ENCODE measurements around the gene IL20.
A peak's percentile ranks its signal among the peaks of the same experiment; 100 is the strongest.

DNA sequence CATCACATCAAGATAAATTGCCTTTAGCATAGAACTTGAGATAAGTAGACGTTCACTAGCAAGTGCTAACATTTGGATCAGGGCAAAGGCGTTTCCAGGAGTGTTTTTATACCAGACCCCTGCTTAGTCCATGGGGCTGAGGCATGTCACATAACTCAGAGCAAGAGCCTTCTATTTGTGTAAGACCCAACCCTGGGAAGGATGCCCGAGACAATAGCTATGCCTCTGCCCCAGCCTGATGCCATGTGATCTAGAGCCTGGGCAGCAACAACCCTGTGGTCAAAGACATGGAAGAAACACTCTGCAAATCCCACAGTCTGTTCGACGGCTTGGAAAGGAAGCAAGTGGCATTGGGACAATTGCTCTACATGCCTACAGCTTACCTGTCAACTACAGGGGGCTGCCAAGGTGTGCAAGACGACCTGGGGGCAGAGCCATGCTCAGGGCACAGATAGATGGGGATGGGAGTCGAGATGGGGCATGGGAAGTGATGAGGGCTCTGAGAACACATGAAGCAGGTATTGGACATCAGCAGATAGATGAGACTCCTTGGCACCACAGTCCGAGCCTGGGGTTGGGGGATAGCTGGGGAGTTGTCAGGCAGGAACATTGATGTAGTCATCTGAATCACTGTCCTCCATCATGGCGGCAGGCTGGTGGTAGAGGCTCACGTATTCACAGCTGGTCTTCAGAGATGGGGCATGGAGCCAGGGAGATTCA is 39.2 kb downstream of the IL20 start:
- peak; percentile 38; the same call in 1 of the 2 replicates for TF ChIP-seq POLR2AphosphoS5 (IDR thresholded peaks at IDR 0.05; ENCODE audit: low read depth, low read length)
- TF ChIP-seq SPI1 (IDR thresholded peaks at IDR 0.05; ENCODE audit: low read depth, low read length), result no peak
- no peak for TF ChIP-seq POLR2A (IDR thresholded peaks at IDR 0.05; ENCODE audit: low read depth, low read length)
- TF ChIP-seq PAX5 (IDR thresholded peaks at IDR 0.05; ENCODE audit: insufficient read depth, low read length, severe bottlenecking), result no peak
- no peak for TF ChIP-seq TAF1 (IDR thresholded peaks at IDR 0.05; ENCODE audit: low read depth, low read length)
- no peak for TF ChIP-seq POU2F2 (IDR thresholded peaks at IDR 0.05; ENCODE audit: low read depth, low read length)

Measured in GM12891 (cell line).